ENCODE data around the gene CRYGA.
"Not testable (repeated sequence)": the region's sequence is repeated elsewhere in the genome, so short reads cannot be mapped to it uniquely, and the experiment has no call there.

Gene CRYGA

GRCh38 chr2:208164951-208165755, 1.8 kb upstream of the CRYGA start:
- no peak for DNase-seq

GRCh38 chr2:208156439-208156838, 7.0 kb downstream of the CRYGA start:
- no peak for DNase-seq

- no peak for DNase-seq
Observed at GRCh38 chr2:208153156-208153555, 10.2 kb downstream of the CRYGA start.

GRCh38 chr2:208150956-208151355, 12.4 kb downstream of the CRYGA start:
- no peak for DNase-seq

- DNase-seq, result no peak
Observed at GRCh38 chr2:208150094-208150493, 13.3 kb downstream of the CRYGA start.

GRCh38 chr2:208148803-208149202, 14.6 kb downstream of the CRYGA start:
- no peak for DNase-seq

GRCh38 chr2:208147759-208148158, 15.6 kb downstream of the CRYGA start:
- DNase-seq, result no peak

GRCh38 chr2:208147008-208147407, 16.4 kb downstream of the CRYGA start:
- DNase-seq, result no peak

GRCh38 chr2:208146006-208146405, 17.4 kb downstream of the CRYGA start, which contains the start of gene CRYGB:
CRYGB (minus strand) TSS chr2:208146158; CDS start chr2:208146120, 38 bp downstream.
- no peak for DNase-seq

GRCh38 chr2:208142925-208143799, 20.2 kb downstream of the CRYGA start:
- DNase-seq, result no peak

- no peak for DNase-seq
Observed at GRCh38 chr2:208142240-208142924, 21.0 kb downstream of the CRYGA start.

GRCh38 chr2:208139447-208139846, 23.9 kb downstream of the CRYGA start:
- no peak for DNase-seq

GRCh38 chr2:208138334-208138733, 25.1 kb downstream of the CRYGA start:
- not testable (repeated sequence) for DNase-seq

- no peak for DNase-seq
Observed at GRCh38 chr2:208136716-208137094, 26.7 kb downstream of the CRYGA start.

- DNase-seq, result no peak
Observed at GRCh38 chr2:208135794-208136715, 27.3 kb downstream of the CRYGA start.

- no peak for DNase-seq
Observed at GRCh38 chr2:208134928-208135586, 28.3 kb downstream of the CRYGA start.

GRCh38 chr2:208130712-208131110, 32.7 kb downstream of the CRYGA start:
- no peak for DNase-seq

GRCh38 chr2:208129744-208130711, 33.4 kb downstream of the CRYGA start, which contains the start of gene CRYGC:
CRYGC (minus strand) TSS chr2:208129828; CDS start chr2:208129792, 36 bp downstream.
- no peak for DNase-seq

GRCh38 chr2:208128136-208128535, 35.3 kb downstream of the CRYGA start:
- DNase-seq, result no peak

- DNase-seq, result no peak
Observed at GRCh38 chr2:208127090-208127489, 36.3 kb downstream of the CRYGA start.

Data from activated CD4-positive, alpha-beta T cell treated with anti-CD3 and anti-CD28 coated beads for 48 hours (primary cell).